Tibial nerve (tissue), 4 donors: Measurements from ENCODE around the gene SPATA7. TPM values are rescaled to one million over a fixed set of nuclear protein-coding genes. Genes with fewer than 3 reads are reported as not detected.

Experiments used
- DNase-seq, 2 donors: peaks; one replicate each; pipeline ENCODE4 v3.0.0-alpha.2; 2019; ENCODE audit warnings: low spot score in 2 of 2
- H3K27ac ChIP-seq, 4 donors: fragments of 200-600 bp; sonication (generic) in 3 of 4; one replicate each; pipeline ENCODE4 v1.5.1; 2017 to 2019; ENCODE audit warnings: mild to moderate bottlenecking in 1 of 4
- H3K27me3 ChIP-seq, 2 donors: fragments of 200-600 bp; sonication (generic) in 1 of 2; one replicate each; pipeline versions ENCODE4 v1.5.1 to v1.6.0; 2017 to 2019
- H3K36me3 ChIP-seq, 3 donors: fragments of 200-600 bp; sonication (generic); one replicate each; pipeline ENCODE4 v1.5.1; 2018 to 2019
- H3K4me1 ChIP-seq, 4 donors: fragments of 200-600 bp; sonication (generic) in 3 of 4; one replicate each; pipeline ENCODE4 v1.5.1; 2017 to 2019
- H3K4me3 ChIP-seq, 4 donors: fragments of 200-600 bp; sonication (generic) in 3 of 4; one replicate each; pipeline ENCODE4 v1.5.1; 2017 to 2019; ENCODE audit warnings: mild to moderate bottlenecking in 1 of 4, moderate library complexity in 1 of 4
- H3K9me3 ChIP-seq, 4 donors: fragments of 200-600 bp; sonication (generic) in 3 of 4; one replicate each; pipeline ENCODE4 v1.5.1; 2017 to 2019
- CTCF ChIP-seq, 5 experiments: fragments of 200-600 bp in 3 of 5; fragments of 450-650 bp in 2 of 5; sonication (generic) in 3 of 5; IDR thresholded peaks; one replicate each; pipeline ENCODE4 v1.5.1; 2016 to 2019; ENCODE audit warnings: antibody characterized with exemption in 5 of 5, mild to moderate bottlenecking in 3 of 5, moderate library complexity in 2 of 5
- EP300 ChIP-seq, 2 donors: sonication (generic); formaldehyde crosslinking; IDR thresholded peaks; one replicate each; pipeline ENCODE4 v1.6.1; 2017; ENCODE audit warnings: antibody characterized with exemption in 2 of 2, mild to moderate bottlenecking in 1 of 2
- POLR2A ChIP-seq, 2 donors: fragments of 450-650 bp; IDR thresholded peaks; one replicate each; pipeline ENCODE4 v1.6.1; 2017; ENCODE audit warnings: antibody characterized with exemption in 2 of 2, mild to moderate bottlenecking in 2 of 2, moderate library complexity in 2 of 2
- WGBS, 2 donors: methylation state at CpG; one replicate each; pipeline ENCODE4 v1.1.5; 2018; 5-methylcytosine and 5-hydroxymethylcytosine counted together
- total RNA-seq, 4 donors: library from RNA; depleted of rRNA; stranded (reverse); fragments of >200 nt; gene quantifications; one replicate each; pipeline ENCODE4 v1.1.0, GENCODE V29; 2016

The SPATA7 gene
- total RNA-seq, 4 donors from 2014 or later, result 12.3 to 31.6 (median 20.3) TPM

GRCh38 chr14:88351966-88352691, 33.3 kb upstream of the SPATA7 start:
- H3K4me1 ChIP-seq, result no peaks in the 10 kb centered on the region
- no peaks in the 10 kb centered on the region for H3K27me3 ChIP-seq
- TF ChIP-seq EP300 (IDR thresholded peaks at IDR 0.05) (no peak), CTCF (IDR thresholded peaks at IDR 0.05) (no peak)
- WGBS, 2 donors, result 19 to 25% methylated on average over 4 of the region's 4 CpGs
- no peaks in the 10 kb centered on the region for H3K9me3 ChIP-seq
- no peak overlapping the region for H3K27ac ChIP-seq
- H3K36me3 ChIP-seq, result no peaks in the 10 kb centered on the region
- no peak for DNase-seq
- no peak overlapping the region for H3K4me3 ChIP-seq

- Histone ChIP-seq H3K4me3 (no peak overlapping the region), H3K4me1 (no peaks in the 10 kb centered on the region), H3K36me3 (no peaks in the 10 kb centered on the region), H3K27ac (no peak overlapping the region), H3K9me3 (no peaks in the 10 kb centered on the region), H3K27me3 (no peaks in the 10 kb centered on the region)
- no peak for TF ChIP-seq EP300 (IDR thresholded peaks at IDR 0.05)
- TF ChIP-seq CTCF (IDR thresholded peaks at IDR 0.05), result no peak
- no peak for TF ChIP-seq POLR2A (IDR thresholded peaks at IDR 0.05)
- WGBS, 2 donors, result 33 to 35% methylated on average over 3 of the region's 3 CpGs
- no peak for DNase-seq
Measured at GRCh38 chr14:88352698-88353097, 32.8 kb upstream of the SPATA7 start.

GRCh38 chr14:88354358-88354757, 31.1 kb upstream of the SPATA7 start:
- DNase-seq, result no peak
- H3K27ac ChIP-seq, result no peak overlapping the region
- H3K36me3 ChIP-seq, result no peaks in the 10 kb centered on the region
- TF ChIP-seq POLR2A (IDR thresholded peaks at IDR 0.05), result no peak
- no peak for TF ChIP-seq CTCF (IDR thresholded peaks at IDR 0.05)
- TF ChIP-seq EP300 (IDR thresholded peaks at IDR 0.05), result no peak
- H3K27me3 ChIP-seq, result no peaks in the 10 kb centered on the region
- WGBS, 2 donors, result 57 to 78% methylated on average over 3 of the region's 3 CpGs
- H3K4me3 ChIP-seq, result no peak overlapping the region
- H3K9me3 ChIP-seq, result no peaks in the 10 kb centered on the region
- H3K4me1 ChIP-seq, result no peaks in the 10 kb centered on the region

GRCh38 chr14:88359500-88359899, 26.0 kb upstream of the SPATA7 start:
- 43 to 57% methylated on average over 2 of the region's 2 CpGs for WGBS, 2 donors
- TF ChIP-seq EP300 (IDR thresholded peaks at IDR 0.05), result no peak
- no peak for TF ChIP-seq CTCF (IDR thresholded peaks at IDR 0.05)
- no peak for TF ChIP-seq POLR2A (IDR thresholded peaks at IDR 0.05)

GRCh38 chr14:88363644-88364043, 21.8 kb upstream of the SPATA7 start:
- H3K4me1 ChIP-seq, result no peaks in the 10 kb centered on the region
- no peaks in the 10 kb centered on the region for H3K27me3 ChIP-seq
- TF ChIP-seq EP300 (IDR thresholded peaks at IDR 0.05) (no peak), CTCF (IDR thresholded peaks at IDR 0.05) (no peak), POLR2A (IDR thresholded peaks at IDR 0.05) (no peak)
- WGBS, 2 donors, result 72 to 77% methylated on average over 4 of the region's 4 CpGs
- H3K36me3 ChIP-seq, result no peaks in the 10 kb centered on the region
- no peak overlapping the region for H3K27ac ChIP-seq
- H3K9me3 ChIP-seq, result no peaks in the 10 kb centered on the region
- no peak for DNase-seq
- no peak overlapping the region for H3K4me3 ChIP-seq

More at GRCh38 chr14:88359500-88359899, 26.0 kb upstream of the SPATA7 start:
- no peak for DNase-seq
- Histone ChIP-seq H3K4me3 (no peak overlapping the region), H3K27ac (no peak overlapping the region), H3K9me3 (no peaks in the 10 kb centered on the region), H3K36me3 (no peaks in the 10 kb centered on the region), H3K27me3 (no peaks in the 10 kb centered on the region), H3K4me1 (no peaks in the 10 kb centered on the region)
